T1000 (cell line): ENCODE data around the gene MYO9B.
"Not testable (repeated sequence)": the region's sequence is repeated elsewhere in the genome, so short reads cannot be mapped to it uniquely, and the experiment has no call there.

Source experiments
- DNase-seq: peaks from one replicate; lab custom pipeline; 2025; ENCODE audit warnings: mixed read lengths; lab: John Stamatoyannopoulos, UW

Gene MYO9B

GRCh38 chr19:17116996-17117702 is 41.6 kb downstream of the MYO9B start:
- DNase-seq = no peak

GRCh38 chr19:17118957-17119356 is 43.4 kb downstream of the MYO9B start:
- DNase-seq = no peak

- no peak for DNase-seq
Observed at GRCh38 chr19:17121736-17122293, 46.2 kb downstream of the MYO9B start.

GRCh38 chr19:17123041-17123440 is 47.5 kb downstream of the MYO9B start:
- no peak for DNase-seq

GRCh38 chr19:17124025-17124424 is 48.4 kb downstream of the MYO9B start:
- no peak for DNase-seq

- DNase-seq = no peak
Observed at GRCh38 chr19:17125062-17125727, 49.6 kb downstream of the MYO9B start.

- DNase-seq = no peak
Observed at GRCh38 chr19:17125728-17126677, 50.4 kb downstream of the MYO9B start.

- DNase-seq = no peak
Observed at GRCh38 chr19:17127671-17128070, 52.1 kb downstream of the MYO9B start.

GRCh38 chr19:17128403-17128802 is 52.8 kb downstream of the MYO9B start:
- DNase-seq = no peak

GRCh38 chr19:17128820-17129219 is 53.2 kb downstream of the MYO9B start:
- no peak for DNase-seq

- DNase-seq = no peak
Observed at GRCh38 chr19:17129377-17129776, 53.8 kb downstream of the MYO9B start.

- peak; percentile 83 for DNase-seq
Observed at GRCh38 chr19:17135001-17135853, 59.6 kb downstream of the MYO9B start.

- DNase-seq = no peak
Observed at GRCh38 chr19:17136021-17136420, 60.4 kb downstream of the MYO9B start.

- DNase-seq = no peak
Observed at GRCh38 chr19:17136617-17137016, 61.0 kb downstream of the MYO9B start.

GRCh38 chr19:17137417-17137816 is 61.8 kb downstream of the MYO9B start:
- no peak for DNase-seq

GRCh38 chr19:17138052-17138846 is 62.7 kb downstream of the MYO9B start:
- DNase-seq = not testable (repeated sequence)

- DNase-seq = no peak
Observed at GRCh38 chr19:17138937-17139598, 63.5 kb downstream of the MYO9B start.

- DNase-seq = not testable (repeated sequence)
Observed at GRCh38 chr19:17144771-17145170, 69.2 kb downstream of the MYO9B start.

GRCh38 chr19:17145546-17146497 is 70.2 kb downstream of the MYO9B start:
- DNase-seq = no peak
